ENCODE measurements around the gene FBLN2.

The FBLN2 gene

GRCh38 chr3:13530241-13531009 lies 18.5 kb upstream of the FBLN2 start:
- DNase-seq (ENCODE audit: low read depth in 1 of 2, low spot score in 1 of 2), result no peak

GRCh38 chr3:13532085-13532484 lies 16.8 kb upstream of the FBLN2 start:
- DNase-seq (ENCODE audit: low read depth in 1 of 2, low spot score in 1 of 2), result no peak

- DNase-seq (ENCODE audit: low read depth in 1 of 2, low spot score in 1 of 2), result no peak
These were observed 16.3 kb upstream of the FBLN2 start for GRCh38 chr3:13532631-13533030.

DNA sequence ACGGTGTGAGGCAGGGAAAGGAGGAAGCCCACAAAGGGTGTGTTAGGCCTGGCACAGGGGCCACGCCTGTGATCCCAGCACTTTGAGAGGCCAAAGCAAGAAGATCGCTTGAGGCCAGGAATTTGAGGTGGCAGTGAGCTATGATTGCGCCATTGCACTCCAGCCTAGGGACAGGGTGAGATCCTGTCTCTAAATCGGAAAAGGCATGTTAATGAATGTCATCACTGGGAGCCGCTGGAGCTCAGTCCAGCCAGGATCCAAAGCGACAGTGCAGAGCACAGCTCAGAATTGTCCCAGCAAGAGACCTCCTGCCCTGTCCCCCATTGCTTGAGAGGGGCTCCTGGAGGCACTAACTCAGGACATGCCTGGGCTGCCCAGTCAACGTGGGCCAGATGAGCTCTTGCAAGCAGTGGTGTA lies 15.0 kb upstream of the FBLN2 start:
- DNase-seq (ENCODE audit: low read depth in 1 of 2, low spot score in 1 of 2), result no peak

DNA sequence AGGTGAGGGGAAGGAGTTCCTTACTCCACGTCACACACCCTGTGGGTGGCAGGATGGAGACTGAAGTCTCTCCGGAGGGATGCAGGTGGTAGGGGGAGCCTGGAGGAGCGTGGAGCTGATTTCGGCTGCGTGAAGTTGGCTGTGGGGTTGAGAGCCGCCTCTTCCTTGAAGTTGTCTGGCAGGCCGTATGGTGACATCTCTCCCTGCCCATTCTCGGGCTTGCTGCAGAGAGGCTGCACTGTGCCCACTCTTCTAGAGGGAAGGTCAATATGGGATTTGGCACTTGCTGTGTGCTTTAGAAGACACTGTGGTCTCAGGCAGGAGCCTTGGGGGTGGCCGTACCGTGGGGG lies 13.4 kb upstream of the FBLN2 start:
- no peak for DNase-seq (ENCODE audit: low read depth in 1 of 2, low spot score in 1 of 2)

DNA sequence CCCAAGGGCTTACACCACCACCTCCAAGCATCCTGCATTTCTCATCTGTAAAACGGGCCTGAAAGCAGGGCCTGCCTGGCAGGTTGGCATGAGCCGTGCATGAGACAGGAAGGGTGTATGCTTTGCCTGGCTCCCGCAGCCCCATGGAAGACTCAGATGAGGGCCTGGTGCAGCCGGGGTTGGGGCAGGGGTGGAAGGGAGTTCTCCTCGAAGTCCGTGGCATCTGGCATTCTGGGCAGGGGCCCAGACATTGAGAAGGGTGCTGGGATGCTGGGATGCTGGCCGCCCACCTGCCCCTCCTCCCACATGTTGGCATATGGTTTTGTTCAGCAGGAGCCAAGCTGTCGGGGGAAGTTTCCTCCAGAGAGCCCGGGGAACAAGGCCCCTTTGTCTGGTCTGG lies 13.0 kb upstream of the FBLN2 start:
- no peak for DNase-seq (ENCODE audit: low read depth in 1 of 2, low spot score in 1 of 2)

- DNase-seq (ENCODE audit: low read depth in 1 of 2, low spot score in 1 of 2), result no peak
These were observed 12.5 kb upstream of the FBLN2 start for GRCh38 chr3:13536432-13536831.

- no peak for DNase-seq (ENCODE audit: low read depth in 1 of 2, low spot score in 1 of 2)
These were observed 12.1 kb upstream of the FBLN2 start for GRCh38 chr3:13536832-13537231.

- no peak for DNase-seq (ENCODE audit: low read depth in 1 of 2, low spot score in 1 of 2)
These were observed 11.5 kb upstream of the FBLN2 start for GRCh38 chr3:13537244-13537908.

GRCh38 chr3:13537909-13538296 lies 11.0 kb upstream of the FBLN2 start:
- no peak for DNase-seq (ENCODE audit: low read depth in 1 of 2, low spot score in 1 of 2)

- DNase-seq (ENCODE audit: low read depth in 1 of 2, low spot score in 1 of 2), result no peak
These were observed 10.2 kb upstream of the FBLN2 start for GRCh38 chr3:13538520-13539291.

DNA sequence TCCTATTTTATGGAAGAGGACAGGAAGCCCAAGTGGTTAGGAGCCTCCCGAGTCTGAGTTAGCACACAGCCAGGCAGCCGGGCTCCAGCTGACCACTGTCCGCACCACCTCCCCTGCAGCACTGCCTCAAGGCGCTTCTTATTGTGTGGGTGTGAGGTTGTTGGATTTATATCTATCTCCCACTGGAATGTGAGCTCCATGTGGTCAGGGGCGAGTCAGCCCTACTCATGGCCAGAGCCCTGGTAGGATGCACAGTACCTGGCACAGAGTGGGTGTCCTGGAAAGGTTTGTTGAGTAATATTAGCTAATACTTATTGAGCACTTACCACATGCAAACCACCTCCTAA lies 9.7 kb upstream of the FBLN2 start:
- no peak for DNase-seq (ENCODE audit: low read depth in 1 of 2, low spot score in 1 of 2)

- no peak for DNase-seq (ENCODE audit: low read depth in 1 of 2, low spot score in 1 of 2)
These were observed 9.3 kb upstream of the FBLN2 start for GRCh38 chr3:13539671-13540070.

DNA sequence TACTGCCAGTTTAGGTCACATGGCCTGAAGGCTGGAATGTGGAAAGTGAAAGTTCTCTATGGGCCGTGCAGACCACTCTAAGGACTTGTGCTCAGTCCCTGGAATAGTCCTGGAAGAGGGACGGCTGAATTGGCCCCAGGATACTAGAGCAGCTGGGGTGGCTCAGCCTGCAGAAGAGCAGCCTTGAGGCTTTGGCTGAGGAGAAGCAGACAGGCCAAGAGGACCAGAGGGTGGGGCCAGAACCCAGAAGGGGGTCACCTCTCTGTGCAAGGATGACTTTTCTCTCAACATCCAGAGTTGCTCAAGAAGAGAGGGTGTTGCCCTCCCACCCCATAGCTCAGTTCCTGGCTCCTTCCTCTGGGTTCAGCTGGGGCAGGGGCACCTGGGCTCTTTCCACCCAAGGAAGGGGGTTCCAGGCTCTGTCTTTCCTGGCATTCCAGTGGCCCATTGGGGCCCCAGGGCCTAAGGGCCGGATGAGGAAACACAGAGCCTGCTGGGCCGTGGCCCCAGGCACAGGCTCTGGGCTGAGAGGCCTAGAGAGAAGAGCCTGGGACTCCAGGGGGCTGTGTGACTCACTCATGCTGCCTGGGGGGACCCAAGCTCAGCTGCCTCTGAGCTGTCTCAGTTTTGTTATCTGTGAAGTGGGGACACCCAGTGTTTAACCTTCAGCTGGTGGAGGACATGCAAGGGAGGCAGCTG lies 8.5 kb upstream of the FBLN2 start:
- no peak for DNase-seq (ENCODE audit: low read depth in 1 of 2, low spot score in 1 of 2)

DNA sequence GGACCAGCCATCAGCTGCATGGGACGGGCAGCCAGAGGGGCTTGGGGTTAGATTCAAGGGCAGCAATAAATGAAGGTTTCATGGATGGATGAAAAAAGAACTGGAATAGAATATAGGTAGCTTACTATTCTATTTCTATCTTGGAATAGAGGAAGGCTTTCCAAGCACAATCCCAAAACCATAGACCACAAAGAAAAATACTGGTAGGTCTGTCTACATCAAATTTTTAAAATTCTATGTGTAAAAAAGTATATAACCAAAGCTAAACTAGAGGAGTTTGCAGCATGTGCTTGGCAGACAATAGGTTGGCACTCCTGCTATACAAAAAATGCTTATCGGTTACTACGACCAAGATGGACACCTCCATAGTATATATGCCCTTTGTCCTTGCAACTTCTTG lies 7.2 kb upstream of the FBLN2 start:
- DNase-seq (ENCODE audit: low read depth in 1 of 2, low spot score in 1 of 2), result no peak

DNA sequence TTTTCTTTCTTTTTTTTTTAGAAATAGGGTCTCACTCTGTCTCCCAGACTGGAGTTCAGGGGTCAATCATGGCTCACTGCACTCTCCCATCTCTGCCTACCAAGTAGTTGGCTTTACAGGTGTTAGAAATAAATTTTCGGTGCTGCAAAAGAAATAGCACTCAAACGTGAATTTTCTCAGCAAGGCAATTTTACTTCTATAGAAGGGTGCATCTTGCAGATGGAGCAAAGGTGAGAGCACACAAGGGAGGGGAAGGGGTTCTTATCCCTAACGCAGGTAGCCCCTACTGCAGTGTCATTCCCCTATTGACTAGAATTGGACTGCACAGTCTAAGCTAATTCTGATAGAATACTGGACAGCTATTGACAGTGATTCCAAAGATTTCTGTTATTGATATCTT lies 6.8 kb upstream of the FBLN2 start:
- no peak for DNase-seq (ENCODE audit: low read depth in 1 of 2, low spot score in 1 of 2)

- DNase-seq (ENCODE audit: low read depth in 1 of 2, low spot score in 1 of 2), result no peak
These were observed 5.7 kb upstream of the FBLN2 start for GRCh38 chr3:13543253-13543652.

- peak in 1 of 2 donors; percentile 20 for DNase-seq (ENCODE audit: low read depth in 1 of 2, low spot score in 1 of 2)
These were observed 4.6 kb upstream of the FBLN2 start for GRCh38 chr3:13544293-13544831.

GRCh38 chr3:13544951-13545651 lies 3.8 kb upstream of the FBLN2 start:
- no peak for DNase-seq (ENCODE audit: low read depth in 1 of 2, low spot score in 1 of 2)

DNA sequence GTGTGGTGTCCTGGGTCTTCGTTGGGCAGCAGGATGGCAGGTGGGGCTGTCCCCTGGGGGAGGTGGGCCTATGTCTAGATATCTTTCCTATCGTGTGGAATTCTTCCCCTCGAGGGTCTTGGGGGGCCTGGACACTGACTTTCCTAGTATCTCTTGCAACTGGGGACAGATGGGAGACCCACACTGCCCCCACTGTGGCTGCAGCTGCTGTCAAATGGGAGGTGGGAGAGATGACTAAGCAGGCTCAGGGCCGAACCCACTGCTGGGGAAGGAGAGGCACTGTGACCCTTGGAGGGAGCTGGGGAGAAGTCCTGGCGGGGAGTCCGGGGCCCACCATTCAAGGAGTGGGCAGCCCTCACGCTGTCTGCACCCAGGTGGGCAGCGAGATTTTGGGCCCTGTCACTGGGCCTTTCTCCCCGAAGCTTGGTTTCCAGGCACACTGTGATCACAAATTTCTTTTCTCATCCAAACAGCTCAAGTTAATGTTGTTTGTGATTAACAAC lies 2.9 kb upstream of the FBLN2 start:
- no peak for DNase-seq (ENCODE audit: low read depth in 1 of 2, low spot score in 1 of 2)

All from stimulated activated CD4-positive, alpha-beta T cell treated with anti-CD3 and anti-CD28 coated beads, Interleukin-15, amount 100 ng/mL, for 1 hour (primary cell).